CD14-positive monocyte (primary cell): ENCODE results near the gene FAM171A1. TPM values are rescaled to one million over a fixed set of nuclear protein-coding genes. Genes with fewer than 3 reads are reported as not detected.

Experiments
- DNase-seq, 3 donors: peaks; one replicate each; pipeline ENCODE4 v3.0.0-alpha.2; 2011 to 2022
- H2AFZ ChIP-seq: 2 replicates; pipeline ENCODE4 v1.6.0; 2012; ENCODE audit warnings: mild to moderate bottlenecking, low read depth, low read length, inconsistent platforms; ENCODE audit not compliant: insufficient read depth, poor library complexity, severe bottlenecking
- H3K27ac ChIP-seq, 2 donors: 1 replicate in 1 of 2; 2 replicates in 1 of 2; pipeline ENCODE4 v1.5.1; 2012 to 2013; ENCODE audit warnings: low read length in 2 of 2, control low read depth in 1 of 2, inconsistent platforms in 1 of 2, low read depth in 1 of 2, mild to moderate bottlenecking in 1 of 2
- H3K27me3 ChIP-seq, 2 donors: one replicate each; pipeline versions ENCODE4 v1.6.0 to v1.6.1; 2011 to 2013; ENCODE audit warnings: low read length in 2 of 2; ENCODE audit not compliant: control insufficient read depth in 2 of 2, insufficient read depth in 2 of 2
- H3K36me3 ChIP-seq, 2 donors: replicated peaks in 1 of 2; 1 replicate in 1 of 2; 2 replicates in 1 of 2; pipeline versions ENCODE4 v1.5.1 to v1.6.1; 2012 to 2013; ENCODE audit warnings: low read length in 2 of 2, control low read depth in 1 of 2, inconsistent platforms in 1 of 2, mild to moderate bottlenecking in 1 of 2; ENCODE audit not compliant: insufficient read depth in 2 of 2, control insufficient read depth in 1 of 2
- H3K4me1 ChIP-seq, 2 donors: 1 replicate in 1 of 2; 2 replicates in 1 of 2; pipeline versions ENCODE4 v1.5.1 to v1.6.1; 2012 to 2013; ENCODE audit warnings: low read length in 2 of 2, control low read depth in 1 of 2, inconsistent platforms in 1 of 2, mild to moderate bottlenecking in 1 of 2, moderate library complexity in 1 of 2; ENCODE audit not compliant: insufficient read depth in 2 of 2, control insufficient read depth in 1 of 2
- H3K4me2 ChIP-seq: replicated peaks from 2 replicates; pipeline ENCODE3; 2012; ENCODE audit warnings: low read length, moderate library complexity, mild to moderate bottlenecking; ENCODE audit not compliant: poor library complexity, severe bottlenecking; ENCODE audit errors: extremely low read depth
- H3K4me3 ChIP-seq, 3 experiments: fragments of 200-600 bp in 1 of 3; sonication (generic) in 1 of 3; replicated peaks in 1 of 3; 1 replicate in 2 of 3; 2 replicates in 1 of 3; pipeline ENCODE4 v1.5.1; 2011 to 2013; ENCODE audit warnings: low read length in 3 of 3, mild to moderate bottlenecking in 3 of 3, control low read depth in 2 of 3, low read depth in 2 of 3, inconsistent platforms in 1 of 3, moderate library complexity in 1 of 3
- H3K79me2 ChIP-seq: 2 replicates; pipeline ENCODE4 v1.6.0; 2012; ENCODE audit warnings: mild to moderate bottlenecking, control low read depth, inconsistent platforms, low read length, moderate library complexity; ENCODE audit not compliant: insufficient read depth
- H3K9ac ChIP-seq: 2 replicates; pipeline ENCODE4 v1.6.0; 2017; ENCODE audit warnings: low read length, mild to moderate bottlenecking; ENCODE audit not compliant: insufficient read depth, poor library complexity, severe bottlenecking
- H3K9me3 ChIP-seq, 2 donors: replicated peaks in 1 of 2; 1 replicate in 1 of 2; 2 replicates in 1 of 2; pipeline versions ENCODE4 v1.5.1 to v1.6.1; 2012 to 2013; ENCODE audit warnings: low read length in 2 of 2, control low read depth in 1 of 2; ENCODE audit not compliant: control insufficient read depth in 1 of 2, insufficient read depth in 1 of 2
- H4K20me1 ChIP-seq: 2 replicates; pipeline ENCODE4 v1.6.0; 2012; ENCODE audit warnings: mild to moderate bottlenecking, low read length, control low read depth, moderate library complexity; ENCODE audit not compliant: insufficient read depth
- H3K27ac Mint-ChIP-seq, 7 donors: one replicate each; pipeline ENCODE4 v1.8.0; 2020; ENCODE audit warnings: mild to moderate bottlenecking in 7 of 7, mixed read lengths in 7 of 7, moderate library complexity in 6 of 7, inconsistent platforms in 2 of 7
- H3K27me3 Mint-ChIP-seq, 3 donors: one replicate each; pipeline ENCODE4 v1.8.0; 2021 to 2022; ENCODE audit warnings: low read depth in 3 of 3, mild to moderate bottlenecking in 3 of 3, mixed read lengths in 3 of 3, moderate library complexity in 3 of 3, inconsistent platforms in 1 of 3
- H3K36me3 Mint-ChIP-seq, 2 donors: one replicate each; pipeline ENCODE4 v1.8.0; 2020; ENCODE audit warnings: mixed read lengths in 2 of 2, inconsistent platforms in 1 of 2, mild to moderate bottlenecking in 1 of 2
- H3K4me1 Mint-ChIP-seq: one replicate; pipeline ENCODE4 v1.8.0; 2020; ENCODE audit warnings: mild to moderate bottlenecking, mixed read lengths
- H3K4me3 Mint-ChIP-seq, 2 donors: one replicate each; pipeline ENCODE4 v1.8.0; 2020; ENCODE audit warnings: mild to moderate bottlenecking in 2 of 2, mixed read lengths in 2 of 2, moderate library complexity in 1 of 2
- H3K9me3 Mint-ChIP-seq, 7 donors: one replicate each; pipeline ENCODE4 v1.8.0; 2020 to 2022; ENCODE audit warnings: mixed read lengths in 7 of 7, mild to moderate bottlenecking in 6 of 7, moderate library complexity in 6 of 7, inconsistent platforms in 2 of 7
- WGBS: methylation state at CpG from one replicate; pipeline ENCODE4 v1.1.5; 2013; ENCODE audit warnings: missing lambda C conversion rate; ENCODE audit not compliant: insufficient coverage; 5-methylcytosine and 5-hydroxymethylcytosine counted together
- intact Hi-C, 2 donors: fragments of 100-400 bp; cut with micrococcal nuclease; formaldehyde crosslinking; loops; one replicate each; pipeline versions ENCODE4 v1.15.0 to v1.15.1; 2023
- polyA plus RNA-seq, 3 donors: library from polyadenylated mRNA; depleted of rRNA in 1 of 3; unstranded in 2 of 3; stranded (reverse) in 1 of 3; fragments of 300-500 nt in 2 of 3; fragments of >200 nt in 1 of 3; fragmentation: Illumina TruSeq in 2 of 3; gene quantifications; 1 replicate in 2 of 3; 2 replicates in 1 of 3; pipeline ENCODE4 v1.2.3, GENCODE V29; 2012 to 2021
- TF ChIP-seq, protein P1 (sequence below): fragments of 200-600 bp; IDR thresholded peaks from one replicate; pipeline ENCODE4 v1.8.0; 2022; ENCODE audit warnings: antibody characterized with exemption, mild to moderate bottlenecking

Gene FAM171A1
- polyA plus RNA-seq, 3 donors: not detected

GRCh38 chr10:15263657-15264323 is 107.3 kb downstream of the FAM171A1 start:
- peaks cover 0 to 3% of the 10 kb centered on the region in 2 donors for H3K27me3 ChIP-seq
- H3K9me3 ChIP-seq: no peaks in the 10 kb centered on the region
- no peaks in the 10 kb centered on the region for H3K36me3 Mint-ChIP-seq
- peaks cover 0 to 16% (median 7%) of the 10 kb centered on the region in 7 donors for H3K9me3 Mint-ChIP-seq
- 94% methylated on average over 8 of the region's 8 CpGs for WGBS
- no peak overlapping the region for H3K4me3 Mint-ChIP-seq
- no peaks in the 10 kb centered on the region for H3K36me3 ChIP-seq
- H3K4me1 ChIP-seq: no peaks in the 10 kb centered on the region
- no peaks in the 10 kb centered on the region for H3K79me2 ChIP-seq
- H3K4me2 ChIP-seq: no peak overlapping the region
- no peaks in the 10 kb centered on the region for H3K4me1 Mint-ChIP-seq
- peaks cover 0 to 4% (median 1%) of the 10 kb centered on the region in 3 donors for H3K27me3 Mint-ChIP-seq
- H3K27ac Mint-ChIP-seq: no peak overlapping the region
- TF ChIP-seq, protein P1, sequence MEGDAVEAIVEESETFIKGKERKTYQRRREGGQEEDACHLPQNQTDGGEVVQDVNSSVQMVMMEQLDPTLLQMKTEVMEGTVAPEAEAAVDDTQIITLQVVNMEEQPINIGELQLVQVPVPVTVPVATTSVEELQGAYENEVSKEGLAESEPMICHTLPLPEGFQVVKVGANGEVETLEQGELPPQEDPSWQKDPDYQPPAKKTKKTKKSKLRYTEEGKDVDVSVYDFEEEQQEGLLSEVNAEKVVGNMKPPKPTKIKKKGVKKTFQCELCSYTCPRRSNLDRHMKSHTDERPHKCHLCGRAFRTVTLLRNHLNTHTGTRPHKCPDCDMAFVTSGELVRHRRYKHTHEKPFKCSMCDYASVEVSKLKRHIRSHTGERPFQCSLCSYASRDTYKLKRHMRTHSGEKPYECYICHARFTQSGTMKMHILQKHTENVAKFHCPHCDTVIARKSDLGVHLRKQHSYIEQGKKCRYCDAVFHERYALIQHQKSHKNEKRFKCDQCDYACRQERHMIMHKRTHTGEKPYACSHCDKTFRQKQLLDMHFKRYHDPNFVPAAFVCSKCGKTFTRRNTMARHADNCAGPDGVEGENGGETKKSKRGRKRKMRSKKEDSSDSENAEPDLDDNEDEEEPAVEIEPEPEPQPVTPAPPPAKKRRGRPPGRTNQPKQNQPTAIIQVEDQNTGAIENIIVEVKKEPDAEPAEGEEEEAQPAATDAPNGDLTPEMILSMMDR: no peak
- H3K27ac ChIP-seq: no peak overlapping the region
- H4K20me1 ChIP-seq: no peaks in the 10 kb centered on the region
- H3K9ac ChIP-seq: no peak overlapping the region
- no peak overlapping the region for H3K4me3 ChIP-seq
- DNase-seq: no peak
- H2AFZ ChIP-seq: no peak overlapping the region
- intact Hi-C loops: no loop called here

DNA sequence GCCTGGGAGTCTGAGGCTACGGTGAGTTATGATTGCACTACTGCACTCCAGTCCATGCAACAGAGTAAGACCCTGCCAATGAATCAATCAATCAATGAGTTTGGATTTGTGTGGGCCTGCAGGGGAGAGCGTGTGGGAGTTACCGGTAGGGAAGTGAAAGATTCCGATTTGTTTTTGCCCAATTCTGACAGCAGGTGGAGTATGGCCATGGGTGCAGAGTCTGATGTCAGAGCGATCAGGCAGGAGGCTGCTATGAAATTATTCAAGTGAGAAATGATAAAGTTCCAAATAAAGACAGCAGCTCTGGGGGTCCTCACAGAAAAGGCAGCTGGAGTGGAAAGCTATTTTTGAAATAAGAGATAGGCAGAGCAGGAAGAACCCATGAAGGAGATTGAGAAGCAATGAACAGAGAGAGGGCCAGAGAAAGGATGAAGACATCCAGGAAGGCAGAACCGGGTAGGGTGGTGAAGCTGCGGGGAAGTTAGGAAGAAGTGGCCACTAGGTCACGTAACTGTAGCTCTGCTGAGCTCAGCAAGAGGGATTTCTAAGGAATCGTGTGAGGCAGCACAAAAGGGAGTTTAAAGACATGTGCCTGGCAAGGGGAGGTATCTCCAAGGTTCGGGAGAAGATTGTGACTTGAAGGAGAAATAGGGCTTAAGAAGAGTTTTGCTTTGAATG is 108.9 kb downstream of the FAM171A1 start:
- Histone ChIP-seq H3K4me3 (no peak overlapping the region), H3K79me2 (no peaks in the 10 kb centered on the region), H2AFZ (no peak overlapping the region), H3K9ac (no peak overlapping the region), H3K9me3 (no peaks in the 10 kb centered on the region), H3K36me3 (no peaks in the 10 kb centered on the region), H3K4me2 (no peak overlapping the region), H3K4me1 (no peaks in the 10 kb centered on the region), H3K27ac (no peak overlapping the region), H4K20me1 (no peaks in the 10 kb centered on the region), H3K27me3 (peaks cover 0 to 3% of the 10 kb centered on the region in 2 donors)
- Mint-ChIP-seq H3K27me3 (peaks cover 0 to 6% (median 1%) of the 10 kb centered on the region in 3 donors), H3K36me3 (no peaks in the 10 kb centered on the region), H3K27ac (no peak overlapping the region), H3K4me1 (no peaks in the 10 kb centered on the region), H3K9me3 (peaks cover 0 to 7% (median 2%) of the 10 kb centered on the region in 7 donors), H3K4me3 (no peak overlapping the region)
- DNase-seq: no peak
- intact Hi-C loops: no loop called here
- TF ChIP-seq, protein P1: no peak
- 26% methylated on average over 9 of the region's 10 CpGs for WGBS
